IgD-negative memory B cell (primary cell): ENCODE results near the gene LRP5. TPM values are rescaled to one million over a fixed set of nuclear protein-coding genes. Genes with fewer than 3 reads are reported as not detected.
A peak's percentile ranks its signal among the peaks of the same experiment; 100 is the strongest.
"Not testable (repeated sequence)": the region's sequence is repeated elsewhere in the genome, so short reads cannot be mapped to it uniquely, and the experiment has no call there.

Experiments
- H3K27ac Mint-ChIP-seq, 3 donors: one replicate each; pipeline ENCODE4 v1.8.0; 2020 to 2022; ENCODE audit warnings: mild to moderate bottlenecking in 3 of 3, mixed read lengths in 3 of 3, moderate library complexity in 1 of 3
- H3K27me3 Mint-ChIP-seq: one replicate; pipeline ENCODE4 v1.8.0; 2021; ENCODE audit warnings: mixed read lengths
- H3K36me3 Mint-ChIP-seq: one replicate; pipeline ENCODE4 v1.8.0; 2020; ENCODE audit warnings: mild to moderate bottlenecking, mixed read lengths
- H3K4me1 Mint-ChIP-seq, 3 donors: one replicate each; pipeline ENCODE4 v1.8.0; 2020 to 2022; ENCODE audit warnings: mixed read lengths in 3 of 3, mild to moderate bottlenecking in 1 of 3
- H3K4me3 Mint-ChIP-seq, 4 donors: one replicate each; pipeline ENCODE4 v1.8.0; 2020 to 2022; ENCODE audit warnings: mild to moderate bottlenecking in 4 of 4, mixed read lengths in 4 of 4, moderate library complexity in 3 of 4
- H3K9me3 Mint-ChIP-seq, 3 donors: one replicate each; pipeline ENCODE4 v1.8.0; 2020 to 2021; ENCODE audit warnings: mixed read lengths in 3 of 3, mild to moderate bottlenecking in 1 of 3
- polyA plus RNA-seq: library from polyadenylated mRNA; unstranded; fragments of 300-500 nt; fragmentation: Illumina TruSeq; gene quantifications from one replicate; pipeline ENCODE4 v1.2.3, GENCODE V29; 2021

LRP5 gene
- polyA plus RNA-seq, 1 donor from 2014 or later = 1.0 TPM

- Mint-ChIP-seq H3K36me3 (peaks cover 4% of the 10 kb centered on the region), H3K27me3 (no peaks in the 10 kb centered on the region), H3K27ac (no peak overlapping the region), H3K4me3 (no peak overlapping the region), H3K9me3 (peaks cover 0 to 1% (median 0%) of the 10 kb centered on the region in 3 donors), H3K4me1 (no peaks in the 10 kb centered on the region)
These were observed 87.5 kb downstream of the LRP5 start for GRCh38 chr11:68399916-68400315.

- not testable (repeated sequence) for H3K4me3 Mint-ChIP-seq, H3K27ac Mint-ChIP-seq
These were observed 88.2 kb downstream of the LRP5 start for GRCh38 chr11:68400584-68400983.

GRCh38 chr11:68401856-68402255, 89.5 kb downstream of the LRP5 start:
- H3K9me3 Mint-ChIP-seq = peaks cover 0 to 1% (median 0%) of the 10 kb centered on the region in 3 donors
- no peak overlapping the region for H3K4me3 Mint-ChIP-seq
- H3K27me3 Mint-ChIP-seq = no peaks in the 10 kb centered on the region
- H3K27ac Mint-ChIP-seq = no peak overlapping the region
- peaks cover 2% of the 10 kb centered on the region for H3K36me3 Mint-ChIP-seq
- no peaks in the 10 kb centered on the region for H3K4me1 Mint-ChIP-seq

More at GRCh38 chr11:68400584-68400983, 88.2 kb downstream of the LRP5 start:
- not testable (repeated sequence) for H3K36me3 Mint-ChIP-seq, H3K9me3 Mint-ChIP-seq, H3K27me3 Mint-ChIP-seq, H3K4me1 Mint-ChIP-seq

GRCh38 chr11:68402355-68403031, 90.1 kb downstream of the LRP5 start:
- no peaks in the 10 kb centered on the region for H3K27me3 Mint-ChIP-seq
- peaks cover 2% of the 10 kb centered on the region for H3K36me3 Mint-ChIP-seq
- H3K4me3 Mint-ChIP-seq = no peak overlapping the region
- H3K4me1 Mint-ChIP-seq = no peaks in the 10 kb centered on the region
- no peak overlapping the region for H3K27ac Mint-ChIP-seq
- peaks cover 0 to 1% (median 0%) of the 10 kb centered on the region in 3 donors for H3K9me3 Mint-ChIP-seq

- Mint-ChIP-seq H3K4me1 (no peaks in the 10 kb centered on the region), H3K9me3 (peaks cover 0 to 1% (median 0%) of the 10 kb centered on the region in 3 donors), H3K4me3 (no peak overlapping the region), H3K27ac (no peak overlapping the region), H3K36me3 (peaks cover 2% of the 10 kb centered on the region), H3K27me3 (no peaks in the 10 kb centered on the region)
These were observed 91.0 kb downstream of the LRP5 start for GRCh38 chr11:68403424-68403823.

- Mint-ChIP-seq H3K27ac (no peak overlapping the region), H3K9me3 (peaks cover 0 to 1% (median 0%) of the 10 kb centered on the region in 3 donors), H3K27me3 (no peaks in the 10 kb centered on the region), H3K4me3 (no peak overlapping the region), H3K36me3 (peaks cover 2% of the 10 kb centered on the region), H3K4me1 (no peaks in the 10 kb centered on the region)
These were observed 91.4 kb downstream of the LRP5 start for GRCh38 chr11:68403831-68404230.

GRCh38 chr11:68406324-68407313, 94.2 kb downstream of the LRP5 start:
- H3K4me1 Mint-ChIP-seq = no peaks in the 10 kb centered on the region
- H3K27ac Mint-ChIP-seq = peak overlapping the region in 1 of 3 donors; percentile 19
- no peaks in the 10 kb centered on the region for H3K9me3 Mint-ChIP-seq
- no peak overlapping the region for H3K4me3 Mint-ChIP-seq
- H3K27me3 Mint-ChIP-seq = no peaks in the 10 kb centered on the region
- H3K36me3 Mint-ChIP-seq = peaks cover 2% of the 10 kb centered on the region

- Mint-ChIP-seq H3K4me1 (peaks cover 0 to 5% (median 4%) of the 10 kb centered on the region in 3 donors), H3K27ac (no peak overlapping the region), H3K27me3 (no peaks in the 10 kb centered on the region), H3K36me3 (peaks cover 2% of the 10 kb centered on the region), H3K9me3 (no peaks in the 10 kb centered on the region), H3K4me3 (no peak overlapping the region)
These were observed 96.1 kb downstream of the LRP5 start for GRCh38 chr11:68408512-68408911.

- Mint-ChIP-seq H3K4me3 (peak overlapping the region in 1 of 4 donors; percentile 60), H3K9me3 (no peaks in the 10 kb centered on the region), H3K27me3 (no peaks in the 10 kb centered on the region), H3K27ac (no peak overlapping the region), H3K4me1 (peaks cover 0 to 5% (median 4%) of the 10 kb centered on the region in 3 donors), H3K36me3 (no peaks in the 10 kb centered on the region)
These were observed 97.5 kb downstream of the LRP5 start for GRCh38 chr11:68409748-68410344.

GRCh38 chr11:68411501-68411991, 99.2 kb downstream of the LRP5 start:
- Mint-ChIP-seq H3K4me3 (no peak overlapping the region), H3K27me3 (no peaks in the 10 kb centered on the region), H3K27ac (no peak overlapping the region), H3K36me3 (no peaks in the 10 kb centered on the region), H3K9me3 (no peaks in the 10 kb centered on the region), H3K4me1 (peaks cover 0 to 6% (median 4%) of the 10 kb centered on the region in 3 donors)

GRCh38 chr11:68412593-68413475, 100.4 kb downstream of the LRP5 start:
- peak overlapping the region; percentile 47 to 83 (median 56) for H3K27ac Mint-ChIP-seq
- no peak overlapping the region for H3K4me3 Mint-ChIP-seq
- no peaks in the 10 kb centered on the region for H3K9me3 Mint-ChIP-seq
- no peaks in the 10 kb centered on the region for H3K36me3 Mint-ChIP-seq
- no peaks in the 10 kb centered on the region for H3K27me3 Mint-ChIP-seq
- H3K4me1 Mint-ChIP-seq = peaks cover 6 to 13% (median 8%) of the 10 kb centered on the region in 3 donors

GRCh38 chr11:68413591-68413999, 101.2 kb downstream of the LRP5 start:
- no peaks in the 10 kb centered on the region for H3K27me3 Mint-ChIP-seq
- H3K4me1 Mint-ChIP-seq = peaks cover 6 to 13% (median 8%) of the 10 kb centered on the region in 3 donors
- no peak overlapping the region for H3K4me3 Mint-ChIP-seq
- H3K9me3 Mint-ChIP-seq = no peaks in the 10 kb centered on the region
- peak overlapping the region in 1 of 3 donors; percentile 83 for H3K27ac Mint-ChIP-seq
- H3K36me3 Mint-ChIP-seq = no peaks in the 10 kb centered on the region

- Mint-ChIP-seq H3K36me3 (no peaks in the 10 kb centered on the region), H3K9me3 (no peaks in the 10 kb centered on the region), H3K27me3 (no peaks in the 10 kb centered on the region), H3K4me1 (peaks cover 6 to 13% (median 8%) of the 10 kb centered on the region in 3 donors), H3K27ac (no peak overlapping the region), H3K4me3 (no peak overlapping the region)
These were observed 102.3 kb downstream of the LRP5 start for GRCh38 chr11:68414496-68415221.
